Measurements from ENCODE around the gene SNTN. TPM values are rescaled to one million over a fixed set of nuclear protein-coding genes. Genes with fewer than 3 reads are reported as not detected.

SNTN gene
- total RNA-seq, 2 donors from 2014 or later, result not detected

GRCh38 chr3:63662500-63662899 is 10.0 kb downstream of the SNTN start:
- no peak overlapping the region for H3K4me3 ChIP-seq
- ATAC-seq (ENCODE audit: insufficient number of reproducible peaks, low FRiP score, low read depth) (no peak), DNase-seq (ENCODE audit: low spot score) (no peak)
- no peaks in the 10 kb centered on the region for H3K36me3 ChIP-seq
- no peak overlapping the region for H3K27ac ChIP-seq
- no peaks in the 10 kb centered on the region for H3K4me1 ChIP-seq (ENCODE audit: control insufficient read depth in 1 of 2, low read depth in 2 of 2)
- no peaks in the 10 kb centered on the region for H3K27me3 ChIP-seq (replicated peaks; ENCODE audit: insufficient read depth)
- TF ChIP-seq CTCF (IDR thresholded peaks at IDR 0.05), result no peak
- H3K9me3 ChIP-seq, result no peaks in the 10 kb centered on the region

- TF ChIP-seq CTCF (IDR thresholded peaks at IDR 0.05), result no peak
- H3K4me1 ChIP-seq (ENCODE audit: control insufficient read depth in 1 of 2, low read depth in 2 of 2), result no peaks in the 10 kb centered on the region
- H3K27ac ChIP-seq, result no peak overlapping the region
- no peaks in the 10 kb centered on the region for H3K36me3 ChIP-seq
- no peaks in the 10 kb centered on the region for H3K27me3 ChIP-seq (replicated peaks; ENCODE audit: insufficient read depth)
- ATAC-seq (ENCODE audit: insufficient number of reproducible peaks, low FRiP score, low read depth), result no peak
- no peaks in the 10 kb centered on the region for H3K9me3 ChIP-seq
- no peak overlapping the region for H3K4me3 ChIP-seq
- DNase-seq (ENCODE audit: low spot score), result no peak
Measured at GRCh38 chr3:63670544-63670943, 18.1 kb downstream of the SNTN start.

GRCh38 chr3:63673111-63673510 is 20.6 kb downstream of the SNTN start:
- no peak for TF ChIP-seq CTCF (IDR thresholded peaks at IDR 0.05)
- Histone ChIP-seq H3K4me3 (no peak overlapping the region), H3K36me3 (no peaks in the 10 kb centered on the region), H3K4me1 (ENCODE audit: control insufficient read depth in 1 of 2, low read depth in 2 of 2) (no peaks in the 10 kb centered on the region), H3K27me3 (replicated peaks; ENCODE audit: insufficient read depth) (no peaks in the 10 kb centered on the region), H3K27ac (no peak overlapping the region), H3K9me3 (no peaks in the 10 kb centered on the region)
- DNase-seq (ENCODE audit: low spot score) (no peak), ATAC-seq (ENCODE audit: insufficient number of reproducible peaks, low FRiP score, low read depth) (no peak)

DNA sequence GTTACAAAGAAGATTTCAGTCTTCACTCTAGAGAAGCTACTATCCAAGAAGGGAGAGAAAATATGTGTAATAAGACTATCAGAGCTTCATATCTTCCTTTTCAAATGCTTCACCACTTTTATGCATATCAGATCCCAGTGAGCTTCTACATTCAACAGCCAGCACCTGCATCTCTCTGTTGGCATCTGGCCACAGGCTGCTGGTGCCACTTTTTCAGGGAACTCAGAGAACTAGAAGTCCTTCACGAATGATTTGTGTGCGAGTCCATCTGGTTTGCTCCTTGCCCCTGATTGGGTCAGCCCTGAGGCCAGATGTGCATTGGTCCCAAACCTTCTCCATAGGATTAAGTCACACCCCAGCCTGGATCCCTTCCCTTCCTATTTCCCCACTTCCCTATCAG is 22.1 kb downstream of the SNTN start:
- ATAC-seq (ENCODE audit: insufficient number of reproducible peaks, low FRiP score, low read depth) (no peak), DNase-seq (ENCODE audit: low spot score) (no peak)
- no peak for TF ChIP-seq CTCF (IDR thresholded peaks at IDR 0.05)
- Histone ChIP-seq H3K27me3 (replicated peaks; ENCODE audit: insufficient read depth) (no peaks in the 10 kb centered on the region), H3K27ac (no peak overlapping the region), H3K4me1 (ENCODE audit: control insufficient read depth in 1 of 2, low read depth in 2 of 2) (no peaks in the 10 kb centered on the region), H3K4me3 (no peak overlapping the region), H3K36me3 (no peaks in the 10 kb centered on the region), H3K9me3 (no peaks in the 10 kb centered on the region)

- ATAC-seq (ENCODE audit: insufficient number of reproducible peaks, low FRiP score, low read depth), result no peak
- H3K4me1 ChIP-seq (ENCODE audit: control insufficient read depth in 1 of 2, low read depth in 2 of 2), result no peaks in the 10 kb centered on the region
- DNase-seq (ENCODE audit: low spot score), result no peak
- no peaks in the 10 kb centered on the region for H3K27me3 ChIP-seq (replicated peaks; ENCODE audit: insufficient read depth)
- H3K4me3 ChIP-seq, result no peak overlapping the region
- no peak overlapping the region for H3K27ac ChIP-seq
- H3K36me3 ChIP-seq, result no peaks in the 10 kb centered on the region
- H3K9me3 ChIP-seq, result no peaks in the 10 kb centered on the region
- no peak for TF ChIP-seq CTCF (IDR thresholded peaks at IDR 0.05)
Measured at GRCh38 chr3:63679186-63679585, 26.7 kb downstream of the SNTN start.

Data from thoracic aorta (tissue), 2 donors.